Suprapubic skin (tissue), 4 donors: Measurements from ENCODE around the gene EPC2. TPM values are rescaled to one million over a fixed set of nuclear protein-coding genes. Genes with fewer than 3 reads are reported as not detected.

ENCODE experiments used
- DNase-seq, 2 donors: peaks; one replicate each; pipeline ENCODE4 v3.0.0-alpha.2; 2019; ENCODE audit warnings: low spot score in 2 of 2
- H3K27ac ChIP-seq: fragments of 200-600 bp; sonication (generic); one replicate; pipeline ENCODE4 v1.5.1; 2019
- H3K27me3 ChIP-seq: fragments of 200-600 bp; sonication (generic); one replicate; pipeline ENCODE4 v1.5.1; 2019
- H3K36me3 ChIP-seq: fragments of 200-600 bp; sonication (generic); one replicate; pipeline ENCODE4 v1.5.1; 2019
- H3K4me1 ChIP-seq: fragments of 200-600 bp; sonication (generic); one replicate; pipeline ENCODE4 v1.5.1; 2019
- H3K4me3 ChIP-seq: fragments of 200-600 bp; sonication (generic); one replicate; pipeline ENCODE4 v1.5.1; 2019; ENCODE audit warnings: mild to moderate bottlenecking
- H3K9me3 ChIP-seq: fragments of 200-600 bp; sonication (generic); one replicate; pipeline ENCODE4 v1.5.1; 2019
- CTCF ChIP-seq, 2 donors: fragments of 200-600 bp in 1 of 2; fragments of 450-650 bp in 1 of 2; sonication (generic) in 1 of 2; IDR thresholded peaks; one replicate each; pipeline ENCODE4 v1.5.1; 2016 to 2019; ENCODE audit warnings: antibody characterized with exemption in 2 of 2, mild to moderate bottlenecking in 1 of 2, moderate library complexity in 1 of 2
- EP300 ChIP-seq: sonication (generic); formaldehyde crosslinking; IDR thresholded peaks from one replicate; pipeline ENCODE4 v1.6.1; 2017; ENCODE audit warnings: antibody characterized with exemption
- POLR2A ChIP-seq, 2 donors: fragments of 450-650 bp; IDR thresholded peaks; one replicate each; pipeline ENCODE4 v1.6.1; 2017; ENCODE audit warnings: antibody characterized with exemption in 2 of 2, mild to moderate bottlenecking in 2 of 2, moderate library complexity in 2 of 2
- POLR2AphosphoS5 ChIP-seq, 3 donors: sonication (generic); formaldehyde crosslinking; IDR thresholded peaks; one replicate each; pipeline ENCODE4 v1.6.1; 2017; ENCODE audit warnings: antibody characterized with exemption in 3 of 3
- WGBS: methylation state at CpG from one replicate; pipeline ENCODE4 v1.1.5; 2018; 5-methylcytosine and 5-hydroxymethylcytosine counted together
- total RNA-seq, 4 donors: library from RNA; depleted of rRNA; stranded (reverse); fragments of >200 nt; gene quantifications; one replicate each; pipeline ENCODE4 v1.1.0, GENCODE V29; 2016

EPC2 gene
- total RNA-seq, 4 donors from 2014 or later = 22.9 to 30.3 (median 26.9) TPM

GRCh38 chr2:148614322-148615049 lies 30.1 kb upstream of the EPC2 start:
- 53% methylated on average over 6 of the region's 6 CpGs for WGBS
- Histone ChIP-seq H3K27ac (peak overlapping the region; percentile 43), H3K36me3 (no peaks in the 10 kb centered on the region), H3K4me1 (peaks cover 16% of the 10 kb centered on the region), H3K27me3 (no peaks in the 10 kb centered on the region), H3K9me3 (no peaks in the 10 kb centered on the region), H3K4me3 (no peak overlapping the region)
- TF ChIP-seq POLR2A (IDR thresholded peaks at IDR 0.05) (no peak), POLR2AphosphoS5 (IDR thresholded peaks at IDR 0.05) (no peak), EP300 (no peak), CTCF (IDR thresholded peaks at IDR 0.05) (no peak)
- DNase-seq = no peak

DNA sequence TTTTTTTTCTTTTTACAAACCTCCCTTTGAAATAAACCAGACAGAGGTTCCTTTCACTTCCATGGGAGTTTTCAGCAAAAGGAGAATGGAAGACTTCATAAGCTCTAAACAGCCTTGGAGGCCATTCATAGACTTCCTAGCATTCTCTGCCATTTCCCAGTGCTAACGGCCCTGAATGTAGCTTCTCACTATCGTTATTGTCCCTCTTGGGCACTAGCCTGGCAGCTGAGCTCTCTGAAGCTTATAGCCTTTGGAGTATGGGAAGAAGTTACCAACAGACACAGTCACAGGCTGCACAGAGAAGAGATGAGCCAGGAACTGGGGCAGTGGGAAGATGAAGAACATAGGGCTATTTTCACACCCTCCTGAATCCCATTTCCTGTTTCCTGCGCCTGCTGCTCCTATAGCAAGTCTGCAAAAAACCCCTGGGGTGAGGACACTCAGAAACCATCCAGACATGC lies 29.1 kb upstream of the EPC2 start:
- Histone ChIP-seq H3K27ac (no peak overlapping the region), H3K36me3 (no peaks in the 10 kb centered on the region), H3K9me3 (no peaks in the 10 kb centered on the region), H3K27me3 (no peaks in the 10 kb centered on the region), H3K4me1 (peaks cover 16% of the 10 kb centered on the region), H3K4me3 (no peak overlapping the region)
- 70% methylated on average over 3 of the region's 3 CpGs for WGBS
- TF ChIP-seq CTCF (IDR thresholded peaks at IDR 0.05) = no peak
- TF ChIP-seq POLR2A (IDR thresholded peaks at IDR 0.05) = no peak
- no peak for TF ChIP-seq EP300
- TF ChIP-seq POLR2AphosphoS5 (IDR thresholded peaks at IDR 0.05) = no peak
- no peak for DNase-seq

DNA sequence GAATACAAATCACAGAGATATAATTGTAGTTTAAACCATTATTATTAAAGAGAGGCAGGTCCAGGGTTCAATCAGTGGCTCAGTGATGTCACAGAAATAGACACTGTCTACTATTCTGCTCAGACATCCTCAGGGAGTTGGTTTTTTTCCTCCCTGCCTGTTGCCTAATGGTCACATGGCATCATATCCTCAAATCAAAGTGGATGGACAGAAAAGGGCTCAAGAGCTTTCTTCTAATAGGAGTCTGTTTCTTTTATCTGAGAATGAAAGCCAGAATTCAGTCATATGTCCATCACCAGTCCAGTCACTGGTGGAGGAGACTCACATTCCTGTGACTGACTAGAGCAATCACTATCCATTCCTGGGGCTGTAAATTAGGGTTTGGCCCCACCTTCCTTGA lies 27.9 kb upstream of the EPC2 start:
- no peak for TF ChIP-seq EP300
- TF ChIP-seq POLR2AphosphoS5 (IDR thresholded peaks at IDR 0.05) = no peak
- TF ChIP-seq POLR2A (IDR thresholded peaks at IDR 0.05) = no peak
- no peak for TF ChIP-seq CTCF (IDR thresholded peaks at IDR 0.05)
- DNase-seq = no peak
- H3K4me3 ChIP-seq = no peak overlapping the region
- H3K36me3 ChIP-seq = no peaks in the 10 kb centered on the region
- H3K27me3 ChIP-seq = no peaks in the 10 kb centered on the region
- peaks cover 16% of the 10 kb centered on the region for H3K4me1 ChIP-seq
- no peak overlapping the region for H3K27ac ChIP-seq
- H3K9me3 ChIP-seq = no peaks in the 10 kb centered on the region

- no peak for DNase-seq
- no peaks in the 10 kb centered on the region for H3K9me3 ChIP-seq
- H3K36me3 ChIP-seq = no peaks in the 10 kb centered on the region
- TF ChIP-seq EP300 = no peak
- no peak for TF ChIP-seq CTCF (IDR thresholded peaks at IDR 0.05)
- TF ChIP-seq POLR2AphosphoS5 (IDR thresholded peaks at IDR 0.05) = no peak
- TF ChIP-seq POLR2A (IDR thresholded peaks at IDR 0.05) = no peak
- WGBS = 72% methylated on average over 5 of the region's 5 CpGs
- H3K27ac ChIP-seq = no peak overlapping the region
- H3K4me3 ChIP-seq = no peak overlapping the region
- H3K27me3 ChIP-seq = no peaks in the 10 kb centered on the region
- H3K4me1 ChIP-seq = peaks cover 16% of the 10 kb centered on the region
These were observed 27.3 kb upstream of the EPC2 start for GRCh38 chr2:148617219-148617618.

DNA sequence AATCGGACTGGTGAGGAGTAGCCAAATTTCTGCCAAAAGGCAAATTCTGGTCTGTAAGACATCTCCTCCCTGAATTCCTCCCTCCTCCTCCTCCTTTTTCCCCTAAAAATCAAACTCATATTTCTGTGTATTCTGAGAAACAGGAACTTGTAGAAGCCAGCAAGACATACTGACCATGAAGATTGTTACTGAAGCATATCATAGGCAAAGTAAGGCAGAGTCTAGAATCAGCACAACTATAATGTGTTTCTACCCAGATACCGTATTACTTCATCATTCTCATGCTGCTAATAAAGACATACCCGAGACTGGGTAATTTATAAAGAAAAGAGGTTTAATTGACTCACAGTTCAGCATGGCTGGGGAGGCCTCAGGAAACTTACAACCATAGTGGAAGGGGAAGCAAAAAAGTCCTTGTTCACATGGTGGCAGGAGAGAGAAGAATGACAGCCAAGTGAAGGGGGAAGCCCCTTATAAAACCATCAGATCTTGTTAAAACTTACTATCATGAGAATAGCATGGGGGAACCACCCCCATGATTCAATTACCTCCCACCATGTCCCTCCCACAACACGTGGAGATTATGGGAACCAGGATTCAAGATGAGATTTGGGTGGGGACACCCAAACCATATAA lies 24.9 kb upstream of the EPC2 start:
- Histone ChIP-seq H3K27ac (no peak overlapping the region), H3K27me3 (no peaks in the 10 kb centered on the region), H3K9me3 (no peaks in the 10 kb centered on the region), H3K4me3 (no peak overlapping the region), H3K4me1 (peaks cover 9% of the 10 kb centered on the region), H3K36me3 (no peaks in the 10 kb centered on the region)
- 72% methylated on average over 4 of the region's 4 CpGs for WGBS
- TF ChIP-seq CTCF (IDR thresholded peaks at IDR 0.05) = no peak
- TF ChIP-seq POLR2AphosphoS5 (IDR thresholded peaks at IDR 0.05) = no peak
- no peak for TF ChIP-seq POLR2A (IDR thresholded peaks at IDR 0.05)
- no peak for TF ChIP-seq EP300
- DNase-seq = no peak
